ENCODE results near the gene CDKAL1. TPM values are rescaled to one million over a fixed set of nuclear protein-coding genes. Genes with fewer than 3 reads are reported as not detected.

CDKAL1 gene
- total and polyA plus RNA-seq, 2 of the 13 experiments (the other 11 are each of a cell fraction or from before 2014, with no cell fraction given), result 9.5 to 27.7 TPM

DNA sequence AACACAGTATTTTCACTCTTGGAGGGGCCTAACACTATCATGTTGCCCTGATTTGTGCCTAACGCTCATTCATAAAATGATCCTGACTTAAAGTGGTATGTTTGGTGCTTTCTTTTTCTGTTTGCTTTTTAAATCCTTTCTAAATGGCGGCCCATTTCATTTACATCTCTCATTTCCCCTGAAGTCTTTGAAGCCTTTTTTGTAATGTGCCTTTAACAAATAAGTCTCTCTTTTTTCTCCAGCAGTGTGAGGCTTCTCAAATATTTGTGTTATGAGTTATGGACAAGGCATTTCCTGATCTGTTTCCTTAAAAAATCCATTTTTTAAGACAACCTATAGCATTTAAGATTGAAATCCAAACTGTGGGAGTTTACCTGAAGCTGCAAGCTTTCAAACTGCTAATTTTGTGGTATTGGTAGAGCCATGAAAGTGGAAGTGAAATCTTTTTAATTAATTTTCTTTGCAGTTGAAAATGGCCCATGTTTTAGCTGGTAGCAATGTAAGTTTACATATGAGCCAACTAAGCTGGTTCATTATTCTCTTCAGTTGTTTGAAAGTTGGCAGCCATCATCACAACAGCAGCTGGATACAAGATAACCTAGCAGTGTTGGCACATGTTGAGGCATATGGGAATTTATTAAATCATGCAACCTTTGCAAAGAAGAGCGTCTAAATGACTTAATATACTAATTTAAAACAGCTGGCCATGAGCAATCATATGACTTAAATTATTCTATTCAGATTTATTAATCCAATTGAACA, 469.7 kb downstream of the CDKAL1 start (continued):
- TF ChIP-seq, protein P1, sequence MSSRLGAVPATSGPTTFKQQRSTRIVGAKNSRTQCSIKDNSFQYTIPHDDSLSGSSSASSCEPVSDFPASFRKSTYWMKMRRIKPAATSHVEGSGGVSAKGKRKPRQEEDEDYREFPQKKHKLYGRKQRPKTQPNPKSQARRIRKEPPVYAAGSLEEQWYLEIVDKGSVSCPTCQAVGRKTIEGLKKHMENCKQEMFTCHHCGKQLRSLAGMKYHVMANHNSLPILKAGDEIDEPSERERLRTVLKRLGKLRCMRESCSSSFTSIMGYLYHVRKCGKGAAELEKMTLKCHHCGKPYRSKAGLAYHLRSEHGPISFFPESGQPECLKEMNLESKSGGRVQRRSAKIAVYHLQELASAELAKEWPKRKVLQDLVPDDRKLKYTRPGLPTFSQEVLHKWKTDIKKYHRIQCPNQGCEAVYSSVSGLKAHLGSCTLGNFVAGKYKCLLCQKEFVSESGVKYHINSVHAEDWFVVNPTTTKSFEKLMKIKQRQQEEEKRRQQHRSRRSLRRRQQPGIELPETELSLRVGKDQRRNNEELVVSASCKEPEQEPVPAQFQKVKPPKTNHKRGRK (CRISPR knock-in tag; IDR thresholded peaks at IDR 0.05), result no peak
- TF ChIP-seq, protein P2, sequence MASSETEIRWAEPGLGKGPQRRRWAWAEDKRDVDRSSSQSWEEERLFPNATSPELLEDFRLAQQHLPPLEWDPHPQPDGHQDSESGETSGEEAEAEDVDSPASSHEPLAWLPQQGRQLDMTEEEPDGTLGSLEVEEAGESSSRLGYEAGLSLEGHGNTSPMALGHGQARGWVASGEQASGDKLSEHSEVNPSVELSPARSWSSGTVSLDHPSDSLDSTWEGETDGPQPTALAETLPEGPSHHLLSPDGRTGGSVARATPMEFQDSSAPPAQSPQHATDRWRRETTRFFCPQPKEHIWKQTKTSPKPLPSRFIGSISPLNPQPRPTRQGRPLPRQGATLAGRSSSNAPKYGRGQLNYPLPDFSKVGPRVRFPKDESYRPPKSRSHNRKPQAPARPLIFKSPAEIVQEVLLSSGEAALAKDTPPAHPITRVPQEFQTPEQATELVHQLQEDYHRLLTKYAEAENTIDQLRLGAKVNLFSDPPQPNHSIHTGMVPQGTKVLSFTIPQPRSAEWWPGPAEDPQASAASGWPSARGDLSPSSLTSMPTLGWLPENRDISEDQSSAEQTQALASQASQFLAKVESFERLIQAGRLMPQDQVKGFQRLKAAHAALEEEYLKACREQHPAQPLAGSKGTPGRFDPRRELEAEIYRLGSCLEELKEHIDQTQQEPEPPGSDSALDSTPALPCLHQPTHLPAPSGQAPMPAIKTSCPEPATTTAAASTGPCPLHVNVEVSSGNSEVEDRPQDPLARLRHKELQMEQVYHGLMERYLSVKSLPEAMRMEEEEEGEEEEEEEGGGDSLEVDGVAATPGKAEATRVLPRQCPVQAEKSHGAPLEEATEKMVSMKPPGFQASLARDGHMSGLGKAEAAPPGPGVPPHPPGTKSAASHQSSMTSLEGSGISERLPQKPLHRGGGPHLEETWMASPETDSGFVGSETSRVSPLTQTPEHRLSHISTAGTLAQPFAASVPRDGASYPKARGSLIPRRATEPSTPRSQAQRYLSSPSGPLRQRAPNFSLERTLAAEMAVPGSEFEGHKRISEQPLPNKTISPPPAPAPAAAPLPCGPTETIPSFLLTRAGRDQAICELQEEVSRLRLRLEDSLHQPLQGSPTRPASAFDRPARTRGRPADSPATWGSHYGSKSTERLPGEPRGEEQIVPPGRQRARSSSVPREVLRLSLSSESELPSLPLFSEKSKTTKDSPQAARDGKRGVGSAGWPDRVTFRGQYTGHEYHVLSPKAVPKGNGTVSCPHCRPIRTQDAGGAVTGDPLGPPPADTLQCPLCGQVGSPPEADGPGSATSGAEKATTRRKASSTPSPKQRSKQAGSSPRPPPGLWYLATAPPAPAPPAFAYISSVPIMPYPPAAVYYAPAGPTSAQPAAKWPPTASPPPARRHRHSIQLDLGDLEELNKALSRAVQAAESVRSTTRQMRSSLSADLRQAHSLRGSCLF (CRISPR knock-in tag; IDR thresholded peaks at IDR 0.05; ENCODE audit: borderline replicate concordance), result no peak
- TF ChIP-seq PHF8 (CRISPR knock-in tag; IDR thresholded peaks at IDR 0.05) (no peak; the same call in 1 of the 2 replicates), ZNF816 (CRISPR knock-in tag; IDR thresholded peaks at IDR 0.05; ENCODE audit: borderline replicate concordance) (no peak), ATF7 (IDR thresholded peaks at IDR 0.05) (no peak), ATF7 (CRISPR knock-in tag; IDR thresholded peaks at IDR 0.05) (no peak), ZNF768 (CRISPR knock-in tag; IDR thresholded peaks at IDR 0.05) (no peak), SOX13 (IDR thresholded peaks at IDR 0.05) (peak; percentile 69), SOX13 (CRISPR knock-in tag; conservative IDR thresholded peaks at IDR 0.05 in 1 of 2, IDR thresholded peaks at IDR 0.05 in 1 of 2) (peak in 1 of 2 experiments; percentile 93; a peak in 2 of 4 replicates), RBAK (CRISPR knock-in tag; IDR thresholded peaks at IDR 0.05) (no peak), NR3C1 (CRISPR knock-in tag; IDR thresholded peaks at IDR 0.05) (no peak), ZMYM2 (CRISPR knock-in tag; IDR thresholded peaks at IDR 0.05) (0 out of 2 replicates have a peak, but pooled peaks have one; percentile 58)
- TF ChIP-seq, protein P3, sequence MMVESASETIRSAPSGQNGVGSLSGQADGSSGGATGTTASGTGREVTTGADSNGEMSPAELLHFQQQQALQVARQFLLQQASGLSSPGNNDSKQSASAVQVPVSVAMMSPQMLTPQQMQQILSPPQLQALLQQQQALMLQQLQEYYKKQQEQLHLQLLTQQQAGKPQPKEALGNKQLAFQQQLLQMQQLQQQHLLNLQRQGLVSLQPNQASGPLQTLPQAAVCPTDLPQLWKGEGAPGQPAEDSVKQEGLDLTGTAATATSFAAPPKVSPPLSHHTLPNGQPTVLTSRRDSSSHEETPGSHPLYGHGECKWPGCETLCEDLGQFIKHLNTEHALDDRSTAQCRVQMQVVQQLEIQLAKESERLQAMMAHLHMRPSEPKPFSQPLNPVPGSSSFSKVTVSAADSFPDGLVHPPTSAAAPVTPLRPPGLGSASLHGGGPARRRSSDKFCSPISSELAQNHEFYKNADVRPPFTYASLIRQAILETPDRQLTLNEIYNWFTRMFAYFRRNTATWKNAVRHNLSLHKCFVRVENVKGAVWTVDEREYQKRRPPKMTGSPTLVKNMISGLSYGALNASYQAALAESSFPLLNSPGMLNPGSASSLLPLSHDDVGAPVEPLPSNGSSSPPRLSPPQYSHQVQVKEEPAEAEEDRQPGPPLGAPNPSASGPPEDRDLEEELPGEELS (CRISPR knock-in tag; IDR thresholded peaks at IDR 0.05), result peak; percentile 94
- TF ChIP-seq, protein P4, sequence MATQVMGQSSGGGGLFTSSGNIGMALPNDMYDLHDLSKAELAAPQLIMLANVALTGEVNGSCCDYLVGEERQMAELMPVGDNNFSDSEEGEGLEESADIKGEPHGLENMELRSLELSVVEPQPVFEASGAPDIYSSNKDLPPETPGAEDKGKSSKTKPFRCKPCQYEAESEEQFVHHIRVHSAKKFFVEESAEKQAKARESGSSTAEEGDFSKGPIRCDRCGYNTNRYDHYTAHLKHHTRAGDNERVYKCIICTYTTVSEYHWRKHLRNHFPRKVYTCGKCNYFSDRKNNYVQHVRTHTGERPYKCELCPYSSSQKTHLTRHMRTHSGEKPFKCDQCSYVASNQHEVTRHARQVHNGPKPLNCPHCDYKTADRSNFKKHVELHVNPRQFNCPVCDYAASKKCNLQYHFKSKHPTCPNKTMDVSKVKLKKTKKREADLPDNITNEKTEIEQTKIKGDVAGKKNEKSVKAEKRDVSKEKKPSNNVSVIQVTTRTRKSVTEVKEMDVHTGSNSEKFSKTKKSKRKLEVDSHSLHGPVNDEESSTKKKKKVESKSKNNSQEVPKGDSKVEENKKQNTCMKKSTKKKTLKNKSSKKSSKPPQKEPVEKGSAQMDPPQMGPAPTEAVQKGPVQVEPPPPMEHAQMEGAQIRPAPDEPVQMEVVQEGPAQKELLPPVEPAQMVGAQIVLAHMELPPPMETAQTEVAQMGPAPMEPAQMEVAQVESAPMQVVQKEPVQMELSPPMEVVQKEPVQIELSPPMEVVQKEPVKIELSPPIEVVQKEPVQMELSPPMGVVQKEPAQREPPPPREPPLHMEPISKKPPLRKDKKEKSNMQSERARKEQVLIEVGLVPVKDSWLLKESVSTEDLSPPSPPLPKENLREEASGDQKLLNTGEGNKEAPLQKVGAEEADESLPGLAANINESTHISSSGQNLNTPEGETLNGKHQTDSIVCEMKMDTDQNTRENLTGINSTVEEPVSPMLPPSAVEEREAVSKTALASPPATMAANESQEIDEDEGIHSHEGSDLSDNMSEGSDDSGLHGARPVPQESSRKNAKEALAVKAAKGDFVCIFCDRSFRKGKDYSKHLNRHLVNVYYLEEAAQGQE (IDR thresholded peaks at IDR 0.05; ENCODE audit: borderline replicate concordance in 1 of 2, low read depth in 1 of 2, low read length in 2 of 2), result peak in 1 of 2 experiments; percentile 56; a peak in 1 of 4 replicates
- TF ChIP-seq, protein P5, sequence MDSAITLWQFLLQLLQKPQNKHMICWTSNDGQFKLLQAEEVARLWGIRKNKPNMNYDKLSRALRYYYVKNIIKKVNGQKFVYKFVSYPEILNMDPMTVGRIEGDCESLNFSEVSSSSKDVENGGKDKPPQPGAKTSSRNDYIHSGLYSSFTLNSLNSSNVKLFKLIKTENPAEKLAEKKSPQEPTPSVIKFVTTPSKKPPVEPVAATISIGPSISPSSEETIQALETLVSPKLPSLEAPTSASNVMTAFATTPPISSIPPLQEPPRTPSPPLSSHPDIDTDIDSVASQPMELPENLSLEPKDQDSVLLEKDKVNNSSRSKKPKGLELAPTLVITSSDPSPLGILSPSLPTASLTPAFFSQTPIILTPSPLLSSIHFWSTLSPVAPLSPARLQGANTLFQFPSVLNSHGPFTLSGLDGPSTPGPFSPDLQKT (CRISPR knock-in tag; IDR thresholded peaks at IDR 0.05; ENCODE audit: borderline replicate concordance), result no peak
